ENCODE measurements around the gene IGF2BP2. TPM values are rescaled to one million over a fixed set of nuclear protein-coding genes. Genes with fewer than 3 reads are reported as not detected.

IGF2BP2 gene
- total RNA-seq, 2 donors from 2014 or later: 143 to 162 TPM

DNA sequence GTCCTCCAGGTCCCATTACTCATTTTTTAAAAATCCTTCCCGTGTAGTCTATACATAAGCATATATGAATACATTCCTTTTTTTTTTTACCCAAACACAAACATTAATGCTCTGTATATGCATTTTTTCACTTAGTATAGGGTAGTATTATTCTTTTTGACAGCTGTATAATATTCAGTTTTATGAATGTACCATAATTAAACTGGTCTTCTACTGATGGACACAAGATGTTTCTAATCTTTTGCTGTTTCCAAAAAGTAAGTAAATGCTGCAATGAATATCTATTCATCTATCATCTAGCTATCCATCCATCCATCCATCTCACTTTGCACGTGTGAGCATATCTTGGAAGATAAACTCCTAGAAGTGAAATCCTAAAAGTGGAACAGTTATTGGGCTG, 110.8 kb downstream of the IGF2BP2 start:
- WGBS, 2 experiments (ENCODE audit: insufficient coverage in 1 of 2, insufficient read length in 1 of 2): 91 to 100% methylated on average over 1 to 2 of the region's 2 CpGs
- Histone ChIP-seq H3K36me3 (ENCODE audit: control insufficient read depth, insufficient read depth, low read length) (peaks cover 4% of the 10 kb centered on the region), H3K9ac (ENCODE audit: extremely low read depth, low read length, poor library complexity, severe bottlenecking) (no peak overlapping the region), H3K9me3 (ENCODE audit: control insufficient read depth, low read length) (no peaks in the 10 kb centered on the region), H3K4me3 (ENCODE audit: low read length) (no peak overlapping the region), H3K27ac (ENCODE audit: low read depth, low read length) (no peak overlapping the region), H3K27me3 (ENCODE audit: control insufficient read depth, insufficient read depth, low read length, poor library complexity, severe bottlenecking) (no peaks in the 10 kb centered on the region), H3K4me1 (ENCODE audit: control insufficient read depth, insufficient read depth, low read length) (peaks cover 27% of the 10 kb centered on the region)
- H3K36me3 Mint-ChIP-seq (ENCODE audit: low read depth): peaks cover 3% of the 10 kb centered on the region
- H3K27me3 Mint-ChIP-seq (ENCODE audit: insufficient read depth): no peaks in the 10 kb centered on the region
- no peak overlapping the region for H3K4me3 Mint-ChIP-seq
- DNase-seq: no peak
- H3K27ac Mint-ChIP-seq: no peak overlapping the region
- TF ChIP-seq, protein P1, sequence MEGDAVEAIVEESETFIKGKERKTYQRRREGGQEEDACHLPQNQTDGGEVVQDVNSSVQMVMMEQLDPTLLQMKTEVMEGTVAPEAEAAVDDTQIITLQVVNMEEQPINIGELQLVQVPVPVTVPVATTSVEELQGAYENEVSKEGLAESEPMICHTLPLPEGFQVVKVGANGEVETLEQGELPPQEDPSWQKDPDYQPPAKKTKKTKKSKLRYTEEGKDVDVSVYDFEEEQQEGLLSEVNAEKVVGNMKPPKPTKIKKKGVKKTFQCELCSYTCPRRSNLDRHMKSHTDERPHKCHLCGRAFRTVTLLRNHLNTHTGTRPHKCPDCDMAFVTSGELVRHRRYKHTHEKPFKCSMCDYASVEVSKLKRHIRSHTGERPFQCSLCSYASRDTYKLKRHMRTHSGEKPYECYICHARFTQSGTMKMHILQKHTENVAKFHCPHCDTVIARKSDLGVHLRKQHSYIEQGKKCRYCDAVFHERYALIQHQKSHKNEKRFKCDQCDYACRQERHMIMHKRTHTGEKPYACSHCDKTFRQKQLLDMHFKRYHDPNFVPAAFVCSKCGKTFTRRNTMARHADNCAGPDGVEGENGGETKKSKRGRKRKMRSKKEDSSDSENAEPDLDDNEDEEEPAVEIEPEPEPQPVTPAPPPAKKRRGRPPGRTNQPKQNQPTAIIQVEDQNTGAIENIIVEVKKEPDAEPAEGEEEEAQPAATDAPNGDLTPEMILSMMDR (conservative IDR thresholded peaks at IDR 0.05): no peak
- peaks cover 50% of the 10 kb centered on the region for H3K4me1 Mint-ChIP-seq
- no peaks in the 10 kb centered on the region for H3K9me3 Mint-ChIP-seq

DNA sequence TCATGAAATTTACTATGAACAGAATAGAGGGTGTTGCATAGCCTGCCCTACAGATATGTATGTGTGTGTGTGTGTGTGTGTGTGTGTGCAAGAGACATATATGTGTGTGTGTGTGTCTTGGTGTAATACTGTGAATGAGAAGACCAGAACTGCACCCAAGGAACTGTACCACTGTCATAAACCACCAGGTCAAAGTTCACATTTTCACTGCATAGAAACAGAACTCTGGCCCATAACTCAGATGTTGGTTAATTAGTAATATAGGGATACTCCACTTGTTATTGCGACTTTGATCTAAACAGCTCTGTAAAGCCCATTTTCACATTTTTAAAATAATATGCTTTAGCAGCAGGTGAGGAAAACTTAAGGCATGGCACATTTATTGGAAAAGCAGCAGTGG, 111.8 kb downstream of the IGF2BP2 start:
- Histone ChIP-seq H3K27me3 (ENCODE audit: control insufficient read depth, insufficient read depth, low read length, poor library complexity, severe bottlenecking) (no peaks in the 10 kb centered on the region), H3K4me1 (ENCODE audit: control insufficient read depth, insufficient read depth, low read length) (peaks cover 29% of the 10 kb centered on the region), H3K9ac (ENCODE audit: extremely low read depth, low read length, poor library complexity, severe bottlenecking) (no peak overlapping the region), H3K27ac (ENCODE audit: low read depth, low read length) (no peak overlapping the region), H3K4me3 (ENCODE audit: low read length) (no peak overlapping the region), H3K36me3 (ENCODE audit: control insufficient read depth, insufficient read depth, low read length) (no peaks in the 10 kb centered on the region), H3K9me3 (ENCODE audit: control insufficient read depth, low read length) (no peaks in the 10 kb centered on the region)
- H3K4me1 Mint-ChIP-seq: peaks cover 54% of the 10 kb centered on the region
- no peaks in the 10 kb centered on the region for H3K9me3 Mint-ChIP-seq
- H3K36me3 Mint-ChIP-seq (ENCODE audit: low read depth): peaks cover 2% of the 10 kb centered on the region
- peak; percentile 13 for DNase-seq
- H3K27ac Mint-ChIP-seq: no peak overlapping the region
- 100% methylated on average over 1 of the region's 1 CpG; no CpG with 5 or more reads in 1 of the 2 experiments for WGBS, 2 experiments (ENCODE audit: insufficient coverage in 1 of 2, insufficient read length in 1 of 2)
- H3K27me3 Mint-ChIP-seq (ENCODE audit: insufficient read depth): no peaks in the 10 kb centered on the region
- TF ChIP-seq, protein P1 (conservative IDR thresholded peaks at IDR 0.05): no peak
- H3K4me3 Mint-ChIP-seq: no peak overlapping the region

DNA sequence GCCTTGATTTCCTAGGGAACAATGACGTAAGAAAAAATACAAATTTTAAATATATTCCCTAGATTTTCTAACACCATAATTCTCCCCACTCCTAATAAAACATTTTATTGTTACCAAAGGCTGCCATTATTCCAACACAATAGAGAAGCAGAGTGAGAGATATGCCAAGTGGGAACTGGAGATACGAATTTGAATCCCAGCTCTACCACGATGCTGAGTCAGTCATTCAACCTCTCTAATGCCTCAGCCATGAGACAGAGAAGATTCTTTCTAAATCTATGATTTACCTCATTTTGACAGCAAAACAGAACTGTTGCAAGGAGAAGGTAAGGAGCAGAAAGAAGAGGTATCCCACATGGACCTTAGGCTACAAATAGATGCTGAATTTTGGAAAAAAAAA, 112.5 kb downstream of the IGF2BP2 start:
- Histone ChIP-seq H3K9ac (ENCODE audit: extremely low read depth, low read length, poor library complexity, severe bottlenecking) (no peak overlapping the region), H3K36me3 (ENCODE audit: control insufficient read depth, insufficient read depth, low read length) (no peaks in the 10 kb centered on the region), H3K4me3 (ENCODE audit: low read length) (no peak overlapping the region), H3K4me1 (ENCODE audit: control insufficient read depth, insufficient read depth, low read length) (peaks cover 22% of the 10 kb centered on the region), H3K27ac (ENCODE audit: low read depth, low read length) (no peak overlapping the region), H3K27me3 (ENCODE audit: control insufficient read depth, insufficient read depth, low read length, poor library complexity, severe bottlenecking) (no peaks in the 10 kb centered on the region), H3K9me3 (ENCODE audit: control insufficient read depth, low read length) (no peaks in the 10 kb centered on the region)
- Mint-ChIP-seq H3K27me3 (ENCODE audit: insufficient read depth) (no peaks in the 10 kb centered on the region), H3K9me3 (no peaks in the 10 kb centered on the region), H3K27ac (no peak overlapping the region), H3K4me3 (no peak overlapping the region), H3K4me1 (peaks cover 47% of the 10 kb centered on the region), H3K36me3 (ENCODE audit: low read depth) (peaks cover 7% of the 10 kb centered on the region)
- DNase-seq: peak; percentile 5
- 94 to 100% methylated on average over 2 to 3 of the region's 3 CpGs for WGBS, 2 experiments (ENCODE audit: insufficient coverage in 1 of 2, insufficient read length in 1 of 2)
- TF ChIP-seq, protein P1 (conservative IDR thresholded peaks at IDR 0.05): no peak

Data from endodermal cell (in vitro differentiated cells).